ENCODE results near the gene ATP10B.

The ATP10B gene

GRCh38 chr5:160513485-160513884 is 338.5 kb downstream of the ATP10B start:
- no peak for DNase-seq (ENCODE audit: extremely low spot score)
- ChIA-PET POLR2A (no interaction called here), CTCF (no interaction called here)
- TF ChIP-seq HDGF (IDR thresholded peaks at IDR 0.05; ENCODE audit: borderline replicate concordance) (no peak), SUZ12 (IDR thresholded peaks at IDR 0.05) (no peak), ZNF384 (IDR thresholded peaks at IDR 0.05) (no peak), LEF1 (IDR thresholded peaks at IDR 0.05; ENCODE audit: borderline replicate concordance) (no peak), SP1 (IDR thresholded peaks at IDR 0.05) (no peak)

Data from HEK293T (cell line).